ENCODE results near the gene NR4A1. TPM values are rescaled to one million over a fixed set of nuclear protein-coding genes. Genes with fewer than 3 reads are reported as not detected.

Gene NR4A1
- total RNA-seq, 6 experiments from 2014 or later, result 5.0 to 8.8 (median 7.7) TPM

GRCh38 chr12:52023182-52023975 is 27.9 kb upstream of the NR4A1 start:
- intact Hi-C loops (cut with DNase I), result no loop called here
- H3K27ac ChIP-seq, result peak overlapping the region in 1 of 3 donors; percentile 43
- WGBS (ENCODE audit: insufficient coverage, low coverage, low lambda C conversion rate, missing lambda C conversion rate), result 1% methylated on average over 15 of the region's 70 CpGs
- no peaks in the 10 kb centered on the region for H3K36me3 ChIP-seq
- peak overlapping the region; percentile 42 to 51 (median 47) for H3K4me3 ChIP-seq
- peaks cover 0 to 21% (median 0%) of the 10 kb centered on the region in 4 donors for H3K4me1 ChIP-seq
- TF ChIP-seq, protein P1, sequence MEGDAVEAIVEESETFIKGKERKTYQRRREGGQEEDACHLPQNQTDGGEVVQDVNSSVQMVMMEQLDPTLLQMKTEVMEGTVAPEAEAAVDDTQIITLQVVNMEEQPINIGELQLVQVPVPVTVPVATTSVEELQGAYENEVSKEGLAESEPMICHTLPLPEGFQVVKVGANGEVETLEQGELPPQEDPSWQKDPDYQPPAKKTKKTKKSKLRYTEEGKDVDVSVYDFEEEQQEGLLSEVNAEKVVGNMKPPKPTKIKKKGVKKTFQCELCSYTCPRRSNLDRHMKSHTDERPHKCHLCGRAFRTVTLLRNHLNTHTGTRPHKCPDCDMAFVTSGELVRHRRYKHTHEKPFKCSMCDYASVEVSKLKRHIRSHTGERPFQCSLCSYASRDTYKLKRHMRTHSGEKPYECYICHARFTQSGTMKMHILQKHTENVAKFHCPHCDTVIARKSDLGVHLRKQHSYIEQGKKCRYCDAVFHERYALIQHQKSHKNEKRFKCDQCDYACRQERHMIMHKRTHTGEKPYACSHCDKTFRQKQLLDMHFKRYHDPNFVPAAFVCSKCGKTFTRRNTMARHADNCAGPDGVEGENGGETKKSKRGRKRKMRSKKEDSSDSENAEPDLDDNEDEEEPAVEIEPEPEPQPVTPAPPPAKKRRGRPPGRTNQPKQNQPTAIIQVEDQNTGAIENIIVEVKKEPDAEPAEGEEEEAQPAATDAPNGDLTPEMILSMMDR (IDR thresholded peaks at IDR 0.05), result peak; percentile 92 to 98 (median 95)
- TF ChIP-seq POLR2A (IDR thresholded peaks at IDR 0.05), result no peak
- DNase-seq (peak; percentile 87 to 93 (median 92)), ATAC-seq (peak; percentile 67 to 81 (median 76))
- no peaks in the 10 kb centered on the region for H3K27me3 ChIP-seq
- no peaks in the 10 kb centered on the region for H3K9me3 ChIP-seq

GRCh38 chr12:52023976-52024688 is 27.1 kb upstream of the NR4A1 start:
- intact Hi-C loops (cut with DNase I), result no loop called here
- DNase-seq, result no peak
- Histone ChIP-seq H3K9me3 (no peaks in the 10 kb centered on the region), H3K27me3 (no peaks in the 10 kb centered on the region), H3K4me3 (peak overlapping the region; percentile 42 to 51 (median 47)), H3K27ac (no peak overlapping the region), H3K4me1 (peaks cover 0 to 21% (median 0%) of the 10 kb centered on the region in 4 donors), H3K36me3 (no peaks in the 10 kb centered on the region)
- no peak for TF ChIP-seq POLR2A (IDR thresholded peaks at IDR 0.05)
- TF ChIP-seq, protein P1 (IDR thresholded peaks at IDR 0.05), result peak in 2 of 4 donors; percentile 3 to 6
- 32% methylated on average over 12 of the region's 20 CpGs for WGBS (ENCODE audit: insufficient coverage, low coverage, low lambda C conversion rate, missing lambda C conversion rate)
- no peak for ATAC-seq

- intact Hi-C loops (cut with DNase I), result loop anchor here (5.0 kb wide), 2 partner anchors 52 to 57 kb away; partner anchors contain the start of gene SMIM41 (in 1 of the 2)
- Histone ChIP-seq H3K27me3 (no peaks in the 10 kb centered on the region), H3K27ac (peak overlapping the region; percentile 46 to 79 (median 58)), H3K36me3 (no peaks in the 10 kb centered on the region), H3K4me3 (peak overlapping the region in 1 of 3 donors; percentile 47), H3K4me1 (peaks cover 0 to 21% (median 0%) of the 10 kb centered on the region in 4 donors), H3K9me3 (no peaks in the 10 kb centered on the region)
- no peak for TF ChIP-seq POLR2A (IDR thresholded peaks at IDR 0.05)
- TF ChIP-seq, protein P1 (IDR thresholded peaks at IDR 0.05), result no peak
- peak in 3 of 4 donors; percentile 11 to 27 (median 13) for ATAC-seq
- 48% methylated on average over 7 of the region's 15 CpGs for WGBS (ENCODE audit: insufficient coverage, low coverage, low lambda C conversion rate, missing lambda C conversion rate)
- DNase-seq, result no peak
Observed at GRCh38 chr12:52024845-52025230, 26.4 kb upstream of the NR4A1 start.

- Histone ChIP-seq H3K9me3 (no peaks in the 10 kb centered on the region), H3K36me3 (no peaks in the 10 kb centered on the region), H3K4me3 (no peak overlapping the region), H3K27ac (no peak overlapping the region), H3K27me3 (no peaks in the 10 kb centered on the region), H3K4me1 (peaks cover 0 to 21% (median 0%) of the 10 kb centered on the region in 4 donors)
- ATAC-seq, result no peak
- TF ChIP-seq POLR2A (IDR thresholded peaks at IDR 0.05), result no peak
- TF ChIP-seq, protein P1 (IDR thresholded peaks at IDR 0.05), result no peak
- WGBS (ENCODE audit: insufficient coverage, low coverage, low lambda C conversion rate, missing lambda C conversion rate), result 49% methylated on average over 5 of the region's 5 CpGs
- DNase-seq, result no peak
- intact Hi-C loops (cut with DNase I), result loop anchor here (5.0 kb wide), 2 partner anchors 51 to 56 kb away; partner anchors contain the start of gene SMIM41 (in 1 of the 2)
Observed at GRCh38 chr12:52026263-52026662, 25.0 kb upstream of the NR4A1 start.
